HG03066 (cell line): ENCODE results near the gene NRG3.

Experiments used
- ATAC-seq: cut with Tn5 transposase; IDR thresholded peaks from one replicate; pipeline ENCODE4 v1.9.1; 2021; ENCODE audit warnings: low read depth; ENCODE audit not compliant: unreplicated experiment

NRG3 gene

GRCh38 chr10:82206831-82207230, 331.8 kb downstream of the NRG3 start:
- no peak for ATAC-seq

DNA sequence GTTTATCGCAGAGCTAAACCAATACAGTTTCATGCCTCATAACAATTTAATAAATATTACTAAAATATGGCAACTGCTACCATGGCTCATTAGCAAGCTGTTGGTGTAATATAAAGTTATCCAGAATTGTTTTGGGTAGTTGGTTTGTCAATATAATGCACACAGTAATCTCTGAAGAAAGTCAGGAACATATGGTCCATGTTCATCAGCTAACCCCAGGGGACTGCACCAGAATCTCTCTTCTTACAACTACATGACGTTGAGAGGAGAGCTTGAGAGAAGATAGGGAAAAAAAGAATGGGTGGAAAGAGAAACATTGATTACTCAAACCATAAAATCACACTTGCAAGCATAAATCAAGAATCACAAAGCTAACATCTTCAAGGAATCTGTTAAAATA, 333.7 kb downstream of the NRG3 start:
- no peak for ATAC-seq

GRCh38 chr10:82210331-82210730, 335.3 kb downstream of the NRG3 start:
- no peak for ATAC-seq

- ATAC-seq = no peak
Measured at GRCh38 chr10:82211346-82211745, 336.4 kb downstream of the NRG3 start.

DNA sequence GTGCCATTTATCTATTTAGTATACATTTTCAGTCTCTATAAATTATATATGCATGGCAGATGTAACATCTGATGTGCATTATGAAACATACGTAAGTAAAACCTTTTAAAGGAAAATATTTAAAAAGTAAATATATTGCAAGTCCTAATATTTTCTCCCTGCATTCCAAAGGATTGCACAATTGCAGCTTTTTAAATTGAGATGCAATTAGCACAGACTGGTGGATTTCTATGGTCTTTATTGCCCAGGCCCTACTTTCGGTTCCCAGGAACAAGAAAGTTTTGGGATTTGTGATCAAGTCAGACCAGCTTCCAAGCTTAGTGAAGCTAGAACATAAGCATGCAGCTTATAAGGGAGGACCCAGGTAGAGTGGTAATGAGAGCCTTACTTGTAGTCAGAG, 337.8 kb downstream of the NRG3 start:
- ATAC-seq = no peak

DNA sequence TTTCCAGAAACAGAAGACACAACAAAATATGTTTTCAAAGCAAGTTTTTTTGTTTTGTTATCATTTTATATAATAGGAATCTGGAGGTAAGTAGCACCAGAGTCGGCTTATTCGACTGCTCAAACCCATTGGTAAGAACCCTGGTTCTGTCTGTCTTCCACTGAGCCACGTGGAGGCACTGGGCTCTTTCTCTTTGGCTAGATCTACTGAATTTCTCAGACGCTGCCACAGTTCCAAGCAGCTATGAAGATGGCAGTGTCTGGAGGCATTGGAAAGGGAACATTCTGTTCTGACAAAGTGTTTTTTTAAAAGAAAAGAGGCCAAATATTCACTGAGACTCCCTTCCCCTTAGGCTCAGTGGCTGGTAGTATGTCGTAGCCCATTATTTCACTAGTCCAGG, 338.8 kb downstream of the NRG3 start:
- no peak for ATAC-seq

GRCh38 chr10:82221056-82221455, 346.1 kb downstream of the NRG3 start:
- ATAC-seq = no peak

- ATAC-seq = no peak
Measured at GRCh38 chr10:82221601-82222149, 346.7 kb downstream of the NRG3 start.

DNA sequence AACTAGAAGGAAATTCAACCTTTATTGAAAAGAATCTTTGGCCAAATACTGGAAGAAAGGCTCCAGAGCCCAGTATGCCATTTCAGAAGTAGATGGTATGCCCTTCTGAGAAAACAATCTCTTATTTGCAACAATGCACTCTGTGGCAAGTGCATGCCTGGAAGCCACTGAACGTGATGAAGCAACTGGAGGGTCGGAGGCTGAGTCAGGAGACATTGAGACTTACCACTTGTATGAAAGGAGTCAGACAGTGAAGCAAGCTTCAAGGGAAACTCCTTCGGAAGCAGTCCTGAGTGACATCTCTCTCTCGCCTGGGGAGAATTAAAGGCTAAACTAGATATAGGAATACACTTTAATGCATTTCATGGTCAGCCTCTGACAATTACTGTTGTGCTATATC, 353.7 kb downstream of the NRG3 start:
- no peak for ATAC-seq

- no peak for ATAC-seq
Measured at GRCh38 chr10:82234173-82234572, 359.2 kb downstream of the NRG3 start.

- no peak for ATAC-seq
Measured at GRCh38 chr10:82236084-82236731, 361.2 kb downstream of the NRG3 start.

GRCh38 chr10:82238291-82238690, 363.3 kb downstream of the NRG3 start:
- ATAC-seq = no peak

GRCh38 chr10:82240408-82240807, 365.4 kb downstream of the NRG3 start:
- no peak for ATAC-seq

DNA sequence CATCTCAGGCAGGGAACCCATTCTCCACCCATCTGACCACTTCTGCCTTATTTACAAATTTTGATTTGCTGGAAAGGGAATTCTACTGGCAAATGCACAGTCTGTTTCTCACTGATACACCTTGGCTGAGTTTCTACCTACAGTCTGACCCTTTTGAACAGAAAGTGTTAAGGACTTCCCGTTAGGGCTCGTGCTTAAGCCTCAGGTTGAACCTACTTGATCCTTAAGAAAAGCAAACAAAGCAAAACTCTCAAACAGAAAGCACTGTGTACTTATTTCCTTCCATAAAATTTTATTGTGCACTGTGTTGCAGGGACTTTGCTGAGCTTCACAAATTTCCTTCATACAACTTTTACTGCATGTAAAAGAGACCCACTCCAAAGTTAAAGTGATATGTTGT, 367.8 kb downstream of the NRG3 start:
- ATAC-seq = no peak

DNA sequence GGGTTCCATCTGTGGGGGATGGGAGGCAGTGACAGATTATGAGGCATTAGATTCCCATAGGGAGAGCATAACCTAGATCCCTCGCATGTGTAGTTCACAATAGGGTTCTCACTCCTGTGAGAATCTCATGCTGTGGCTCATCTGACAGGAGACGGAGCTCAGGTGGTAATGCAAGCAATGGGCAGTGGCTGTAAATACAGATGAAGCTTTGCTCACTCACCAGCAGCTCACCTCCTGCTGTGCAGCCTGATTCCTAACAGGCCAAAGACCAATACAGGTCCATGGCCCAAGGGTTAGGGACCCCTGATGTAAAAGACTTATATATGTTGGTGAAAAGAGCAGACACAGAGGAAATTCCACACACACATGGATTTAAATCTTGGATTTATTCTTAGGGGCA, 370.2 kb downstream of the NRG3 start:
- no peak for ATAC-seq

DNA sequence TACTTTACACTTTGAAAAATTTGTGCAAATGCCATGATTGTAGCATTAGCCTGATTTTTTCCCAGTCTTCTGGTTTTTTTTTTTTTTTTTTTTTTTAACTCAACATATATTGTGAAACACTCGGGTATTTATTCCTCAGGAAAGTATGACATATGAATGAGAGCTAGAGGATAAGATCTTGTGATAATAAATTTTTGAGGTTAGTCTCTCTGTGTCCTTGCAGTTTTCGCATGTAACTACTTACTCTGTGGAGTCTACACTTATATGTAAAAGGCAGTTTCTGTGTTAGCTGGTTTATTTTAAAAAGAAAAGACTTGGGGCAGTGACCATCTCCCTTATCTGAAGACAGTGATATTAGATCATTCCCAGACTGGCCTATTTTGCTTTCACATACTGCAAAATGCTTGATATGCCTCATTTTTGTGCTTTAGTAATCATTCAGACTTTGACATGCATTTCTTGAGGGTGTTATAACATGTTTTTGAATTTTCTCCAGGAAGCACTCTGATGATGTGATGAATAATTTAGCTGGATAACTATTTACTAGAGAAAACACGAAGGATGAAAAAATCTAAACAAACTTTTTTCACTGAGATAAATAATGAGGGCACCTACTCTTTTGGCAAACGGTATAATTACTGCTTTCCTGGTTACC, 371.0 kb downstream of the NRG3 start:
- no peak for ATAC-seq

DNA sequence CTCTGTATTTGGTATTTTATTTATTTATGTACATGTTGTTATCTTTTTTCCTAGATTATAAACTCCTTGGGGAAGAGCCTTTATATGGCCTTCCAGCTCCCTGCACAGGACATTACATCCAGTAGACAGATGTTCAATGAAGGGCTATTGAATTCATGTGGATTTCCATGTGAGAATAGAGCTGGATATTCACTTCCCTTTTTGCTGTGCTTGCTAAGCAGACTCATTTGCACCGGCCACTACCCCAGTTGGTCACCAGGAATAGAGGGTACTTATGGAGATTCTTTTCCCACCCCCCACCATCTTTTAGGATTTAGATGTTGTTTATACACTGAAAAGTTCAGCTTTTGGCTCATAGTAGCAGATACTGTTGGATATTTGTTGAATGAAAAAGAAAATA, 374.1 kb downstream of the NRG3 start:
- no peak for ATAC-seq

DNA sequence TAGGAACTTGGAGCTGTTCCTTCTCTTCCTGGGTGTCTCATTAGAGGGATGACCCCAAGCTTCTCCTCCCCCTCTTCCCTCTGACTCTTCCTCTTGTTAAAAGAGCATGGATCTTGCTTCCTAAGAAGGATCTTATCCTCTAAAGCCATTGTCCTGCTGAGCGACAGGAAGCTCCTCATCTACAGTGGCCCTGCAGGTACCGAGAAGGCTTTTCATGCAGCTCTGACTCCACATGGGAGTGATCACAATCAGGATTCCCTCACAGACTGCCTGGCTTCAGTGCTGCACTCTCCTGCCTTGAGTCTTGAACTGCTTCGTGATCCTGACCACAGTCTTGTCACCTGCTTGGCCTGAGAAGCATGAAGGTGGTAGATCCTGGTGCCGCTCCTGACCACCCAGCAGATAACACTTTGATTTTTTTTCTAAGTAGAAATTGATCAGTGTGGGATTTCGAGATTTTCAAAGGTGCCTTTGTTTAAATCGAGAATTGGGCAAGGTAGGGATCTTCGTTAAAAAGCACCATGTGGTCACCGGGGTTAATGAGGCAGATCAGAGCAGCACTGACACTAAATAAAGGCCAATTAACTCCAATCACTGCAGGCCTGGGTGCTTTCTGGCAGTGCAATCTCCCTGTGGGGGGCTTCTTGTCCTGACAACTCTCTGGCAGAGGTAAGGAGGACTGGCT, 376.4 kb downstream of the NRG3 start:
- ATAC-seq = no peak

DNA sequence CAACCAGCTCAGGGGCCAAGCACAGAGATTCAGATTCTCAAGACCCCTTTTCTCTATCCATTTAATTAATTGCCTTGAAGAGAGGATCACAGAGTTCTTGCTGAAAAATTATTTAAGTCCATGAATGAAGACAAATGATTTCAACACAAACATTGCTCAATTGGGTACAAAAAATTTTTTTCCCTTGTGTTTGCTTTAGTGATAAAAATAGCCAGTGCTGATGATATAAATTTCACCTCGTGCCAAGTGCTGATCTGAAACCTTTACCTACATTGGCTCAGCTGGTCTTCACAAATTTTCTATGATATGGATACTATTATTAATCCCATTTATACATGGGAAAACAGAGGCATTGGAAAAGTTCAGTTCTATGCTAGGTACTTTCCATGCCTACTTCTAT, 377.1 kb downstream of the NRG3 start:
- no peak for ATAC-seq

DNA sequence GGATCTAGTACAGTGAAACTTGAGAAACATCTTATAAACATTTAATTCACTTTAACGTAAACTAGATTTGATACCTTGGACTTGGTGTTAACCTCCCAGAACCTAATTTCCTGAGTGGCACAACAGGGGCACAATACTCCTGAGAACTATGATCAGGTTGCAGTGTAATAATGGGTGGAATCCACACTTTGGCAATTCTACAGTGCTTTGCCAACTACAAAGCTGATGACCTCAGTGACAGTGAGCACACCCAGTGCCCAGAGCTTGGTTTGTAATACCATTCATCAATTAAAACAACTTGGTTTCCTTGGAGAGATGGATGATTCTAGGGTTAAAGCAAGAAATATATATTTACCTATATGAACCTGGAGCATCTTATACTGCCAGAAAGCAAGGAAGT, 379.2 kb downstream of the NRG3 start:
- ATAC-seq = no peak

DNA sequence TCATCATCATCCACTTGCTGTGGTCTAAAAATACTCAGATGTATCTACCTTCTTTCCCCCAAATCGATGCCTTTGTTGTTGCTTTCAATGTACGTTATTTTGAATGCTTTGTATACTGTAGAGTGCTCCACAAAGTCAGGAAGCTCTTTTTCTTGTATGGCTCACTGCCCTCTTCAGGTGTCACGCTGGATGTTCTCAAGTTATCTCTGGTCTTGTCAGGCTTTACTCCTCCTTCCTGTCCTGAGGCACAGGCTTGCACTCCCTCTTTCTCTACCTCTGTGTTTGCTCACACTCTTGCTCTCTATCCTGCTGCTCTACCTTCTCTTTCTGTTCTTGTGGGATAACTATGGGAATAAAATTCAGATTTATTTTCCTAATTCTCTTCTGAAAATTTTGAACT, 381.3 kb downstream of the NRG3 start:
- ATAC-seq = no peak

GRCh38 chr10:82266438-82266837, 391.4 kb downstream of the NRG3 start:
- no peak for ATAC-seq
